ENCODE data around the gene GMEB2. TPM values are rescaled to one million over a fixed set of nuclear protein-coding genes. Genes with fewer than 3 reads are reported as not detected.

The GMEB2 gene
- polyA plus RNA-seq, 1 of the 3 experiments (the other 2 are of a cell fraction) = 6.5 TPM

GRCh38 chr20:63582382-63583063 lies 44.4 kb downstream of the GMEB2 start (continued):
- TF ChIP-seq ZBTB33 (IDR thresholded peaks at IDR 0.05; ENCODE audit: borderline replicate concordance, low read depth) (no peak), RXRA (IDR thresholded peaks at IDR 0.05; ENCODE audit: borderline replicate concordance, low read depth) (no peak)

GRCh38 chr20:63580796-63581461 lies 46.0 kb downstream of the GMEB2 start:
- 66% methylated on average over 10 of the region's 12 CpGs for WGBS (ENCODE audit: low lambda C conversion rate)

More at GRCh38 chr20:63580796-63581461, 46.0 kb downstream of the GMEB2 start:
- H3K27me3 ChIP-seq (ENCODE audit: insufficient read depth) = no peaks in the 10 kb centered on the region
- no peaks in the 10 kb centered on the region for H4K20me1 ChIP-seq (ENCODE audit: insufficient read depth)
- H3K9ac ChIP-seq = no peak overlapping the region
- H2AFZ ChIP-seq (ENCODE audit: low read depth) = no peak overlapping the region
- H3K9me2 ChIP-seq = no peaks in the 10 kb centered on the region
- TF ChIP-seq RAD21 (IDR thresholded peaks at IDR 0.05; ENCODE audit: low read length) = peak; percentile 71
- TF ChIP-seq RXRA (IDR thresholded peaks at IDR 0.05; ENCODE audit: borderline replicate concordance, low read depth) = no peak
- TF ChIP-seq NFIC (IDR thresholded peaks at IDR 0.05; ENCODE audit: borderline replicate concordance) = no peak
- peak; percentile 35; the same call in 1 of the 2 replicates for TF ChIP-seq SMC3 (IDR thresholded peaks at IDR 0.05; ENCODE audit: low read depth, low read length)
- TF ChIP-seq CHD2 (IDR thresholded peaks at IDR 0.05; ENCODE audit: low read length, partially characterized antibody) = no peak
- peak; percentile 43 for TF ChIP-seq CTCF (IDR thresholded peaks at IDR 0.05)
- no peak for TF ChIP-seq MXI1 (IDR thresholded peaks at IDR 0.05; ENCODE audit: low read depth, low read length)
- TF ChIP-seq TAF1 (IDR thresholded peaks at IDR 0.05; ENCODE audit: borderline replicate concordance, low read depth, low read length) = no peak
- no peak for TF ChIP-seq USF2 (IDR thresholded peaks at IDR 0.05; ENCODE audit: borderline replicate concordance, low read depth, low read length)
- TF ChIP-seq IRF3 (IDR thresholded peaks at IDR 0.05; ENCODE audit: low read depth, low read length) = no peak
- no peak for TF ChIP-seq ZBTB33 (IDR thresholded peaks at IDR 0.05; ENCODE audit: borderline replicate concordance, low read depth)
- no peak overlapping the region for H3K4me2 ChIP-seq
- no peaks in the 10 kb centered on the region for H3K79me2 ChIP-seq (ENCODE audit: insufficient read depth)
- peaks cover 0 to 21% of the 10 kb centered on the region in 2 experiments; a peak in 1 of 4 replicates for H3K4me1 ChIP-seq (ENCODE audit: control insufficient read depth in 1 of 2, insufficient read depth in 2 of 2, low read depth in 1 of 2, low read length in 1 of 2)
- H3K36me3 ChIP-seq (replicated peaks in 1 of 2; ENCODE audit: control insufficient read depth in 1 of 2, insufficient read depth in 2 of 2, low read length in 1 of 2) = no peaks in the 10 kb centered on the region
- CTCF ChIA-PET = interaction anchor here (0.6 to 2.2 kb wide), 3 partner anchors 18 to 42 kb away, joined by 3 to 7 read pairs (median 4); no protein-coding TSS in a partner anchor
- H3K9me3 ChIP-seq = no peaks in the 10 kb centered on the region
- H3F3A ChIP-seq (replicated peaks; ENCODE audit: insufficient read depth) = peaks cover 5% of the 10 kb centered on the region
- DNase-seq = peak; percentile 52
- POLR2A ChIA-PET = no interaction called here
- H3K27ac ChIP-seq (ENCODE audit: low read depth in 2 of 2, low read length in 1 of 2) = no peak overlapping the region
- H3K4me3 ChIP-seq (ENCODE audit: low read depth in 2 of 2, low read length in 1 of 2) = no peak overlapping the region
